Smooth muscle cell (in vitro differentiated cells): ENCODE results near the gene FNBP1L. TPM values are rescaled to one million over a fixed set of nuclear protein-coding genes. Genes with fewer than 3 reads are reported as not detected.

Experiments
- DNase-seq: peaks from one replicate; lab custom pipeline; 2025; ENCODE audit not compliant: unreplicated experiment; lab: John Stamatoyannopoulos, UW
- H2AFZ ChIP-seq: fragments of 200-600 bp; sonication (generic); 2 replicates; pipeline ENCODE4 v1.6.0; 2016; ENCODE audit warnings: antibody characterized with exemption, low read depth, mild to moderate bottlenecking
- H3F3A ChIP-seq: fragments of 200-600 bp; sonication (generic); 2 replicates; pipeline ENCODE4 v1.6.0; 2017; ENCODE audit warnings: antibody characterized with exemption, low read depth
- H3K27ac ChIP-seq: fragments of 200-600 bp; sonication (generic); 2 replicates; pipeline ENCODE4 v1.5.1; 2016; ENCODE audit warnings: low read depth, mild to moderate bottlenecking
- H3K27me3 ChIP-seq: fragments of 200-600 bp; sonication (generic); 2 replicates; pipeline ENCODE4 v1.6.1; 2016; ENCODE audit warnings: low read depth, mild to moderate bottlenecking
- H3K36me3 ChIP-seq: fragments of 200-600 bp; sonication (generic); 2 replicates; pipeline ENCODE4 v1.5.1; 2016; ENCODE audit warnings: low read depth
- H3K4me1 ChIP-seq: fragments of 200-600 bp; sonication (generic); 2 replicates; pipeline ENCODE4 v1.5.1; 2016; ENCODE audit warnings: low read depth
- H3K4me2 ChIP-seq: fragments of 200-600 bp; sonication (generic); 2 replicates; pipeline ENCODE4 v1.6.0; 2016; ENCODE audit warnings: mild to moderate bottlenecking
- H3K4me3 ChIP-seq: fragments of 200-600 bp; sonication (generic); 2 replicates; pipeline ENCODE4 v1.5.1; 2016; ENCODE audit warnings: mild to moderate bottlenecking
- H3K79me2 ChIP-seq: fragments of 200-600 bp; sonication (generic); 2 replicates; pipeline ENCODE4 v1.6.0; 2016; ENCODE audit warnings: low read depth, mild to moderate bottlenecking
- H3K9ac ChIP-seq: fragments of 200-600 bp; sonication (generic); 2 replicates; pipeline ENCODE4 v1.6.0; 2016; ENCODE audit warnings: low read depth
- H3K9me3 ChIP-seq: fragments of 200-600 bp; sonication (generic); replicated peaks from 2 replicates; pipeline ENCODE4 v1.5.1; 2016; ENCODE audit warnings: low read depth
- H4K20me1 ChIP-seq: fragments of 200-600 bp; sonication (generic); 2 replicates; pipeline ENCODE4 v1.6.0; 2016; ENCODE audit warnings: low read depth
- WGBS: methylation state at CpG from one replicate; pipeline ENCODE4 v1.1.7; 2016; ENCODE audit warnings: low lambda C conversion rate; 5-methylcytosine and 5-hydroxymethylcytosine counted together
- polyA plus RNA-seq: library from polyadenylated mRNA; unstranded; fragments of >200 nt; fragmentation: Nextera tagmentation; extraction: Ambion mirVana; gene quantifications from 2 replicates; pipeline ENCODE4 v1.2.1, GENCODE V29; 2016
- total RNA-seq: library from RNA; depleted of rRNA; stranded (reverse); fragments of >200 nt; gene quantifications from 2 replicates; pipeline ENCODE4 v1.2.3, GENCODE V29; 2014
- TF ChIP-seq, protein P1 (sequence below): fragments of 200-600 bp; sonication (generic); IDR thresholded peaks from 2 replicates; pipeline ENCODE4 v1.5.1; 2017; ENCODE audit warnings: borderline replicate concordance, mild to moderate bottlenecking, antibody characterized with exemption; ENCODE audit not compliant: insufficient read depth, poor library complexity, severe bottlenecking

FNBP1L gene
- total and polyA plus RNA-seq, 2 experiments from 2014 or later: 18.7 to 60.4 TPM

DNA sequence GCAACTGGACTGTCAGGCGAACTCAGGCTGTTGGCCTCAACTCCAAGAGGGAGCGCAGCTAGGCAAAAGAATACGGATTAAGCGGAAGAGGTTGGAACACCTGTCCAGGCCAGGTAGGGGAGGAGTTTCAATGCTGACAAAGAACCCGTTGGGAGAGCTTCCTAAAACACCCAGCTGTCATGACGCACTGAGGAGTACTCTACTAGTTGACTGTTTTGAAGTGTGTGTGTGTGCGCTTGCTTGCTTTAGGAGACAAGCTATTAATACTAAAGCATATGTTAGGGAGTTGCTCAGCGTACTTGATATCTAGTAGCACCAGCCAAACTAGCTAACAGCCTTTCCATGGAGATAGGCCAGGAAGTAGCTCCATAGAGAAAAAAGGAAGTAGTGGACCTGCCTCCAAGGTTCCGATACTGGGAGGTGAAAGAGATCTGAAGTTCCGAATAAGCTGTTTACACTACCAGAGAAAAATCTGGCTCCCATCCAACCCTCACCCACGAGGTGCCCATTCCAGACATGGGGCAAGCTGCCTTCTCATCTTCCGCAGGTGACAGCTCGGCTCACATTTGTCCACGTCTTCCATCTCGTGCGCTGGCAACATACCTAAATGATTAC lies 974 bp upstream of the FNBP1L start:
- Histone ChIP-seq H3K9me3 (no peaks in the 10 kb centered on the region), H3K9ac (peak overlapping the region; percentile 54), H3K4me3 (peak overlapping the region; percentile 99), H3K4me2 (peak overlapping the region; percentile 96), H3K4me1 (peaks cover 25% of the 10 kb centered on the region), H2AFZ (peak overlapping the region; percentile 100), H3K27ac (peak overlapping the region; percentile 53), H3K27me3 (no peaks in the 10 kb centered on the region), H3K36me3 (no peaks in the 10 kb centered on the region), H3F3A (no peaks in the 10 kb centered on the region), H4K20me1 (peaks cover 27% of the 10 kb centered on the region), H3K79me2 (peaks cover 39% of the 10 kb centered on the region)
- 82% methylated on average over 16 of the region's 16 CpGs for WGBS
- TF ChIP-seq, protein P1, sequence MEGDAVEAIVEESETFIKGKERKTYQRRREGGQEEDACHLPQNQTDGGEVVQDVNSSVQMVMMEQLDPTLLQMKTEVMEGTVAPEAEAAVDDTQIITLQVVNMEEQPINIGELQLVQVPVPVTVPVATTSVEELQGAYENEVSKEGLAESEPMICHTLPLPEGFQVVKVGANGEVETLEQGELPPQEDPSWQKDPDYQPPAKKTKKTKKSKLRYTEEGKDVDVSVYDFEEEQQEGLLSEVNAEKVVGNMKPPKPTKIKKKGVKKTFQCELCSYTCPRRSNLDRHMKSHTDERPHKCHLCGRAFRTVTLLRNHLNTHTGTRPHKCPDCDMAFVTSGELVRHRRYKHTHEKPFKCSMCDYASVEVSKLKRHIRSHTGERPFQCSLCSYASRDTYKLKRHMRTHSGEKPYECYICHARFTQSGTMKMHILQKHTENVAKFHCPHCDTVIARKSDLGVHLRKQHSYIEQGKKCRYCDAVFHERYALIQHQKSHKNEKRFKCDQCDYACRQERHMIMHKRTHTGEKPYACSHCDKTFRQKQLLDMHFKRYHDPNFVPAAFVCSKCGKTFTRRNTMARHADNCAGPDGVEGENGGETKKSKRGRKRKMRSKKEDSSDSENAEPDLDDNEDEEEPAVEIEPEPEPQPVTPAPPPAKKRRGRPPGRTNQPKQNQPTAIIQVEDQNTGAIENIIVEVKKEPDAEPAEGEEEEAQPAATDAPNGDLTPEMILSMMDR: no peak
- no peak for DNase-seq

DNA sequence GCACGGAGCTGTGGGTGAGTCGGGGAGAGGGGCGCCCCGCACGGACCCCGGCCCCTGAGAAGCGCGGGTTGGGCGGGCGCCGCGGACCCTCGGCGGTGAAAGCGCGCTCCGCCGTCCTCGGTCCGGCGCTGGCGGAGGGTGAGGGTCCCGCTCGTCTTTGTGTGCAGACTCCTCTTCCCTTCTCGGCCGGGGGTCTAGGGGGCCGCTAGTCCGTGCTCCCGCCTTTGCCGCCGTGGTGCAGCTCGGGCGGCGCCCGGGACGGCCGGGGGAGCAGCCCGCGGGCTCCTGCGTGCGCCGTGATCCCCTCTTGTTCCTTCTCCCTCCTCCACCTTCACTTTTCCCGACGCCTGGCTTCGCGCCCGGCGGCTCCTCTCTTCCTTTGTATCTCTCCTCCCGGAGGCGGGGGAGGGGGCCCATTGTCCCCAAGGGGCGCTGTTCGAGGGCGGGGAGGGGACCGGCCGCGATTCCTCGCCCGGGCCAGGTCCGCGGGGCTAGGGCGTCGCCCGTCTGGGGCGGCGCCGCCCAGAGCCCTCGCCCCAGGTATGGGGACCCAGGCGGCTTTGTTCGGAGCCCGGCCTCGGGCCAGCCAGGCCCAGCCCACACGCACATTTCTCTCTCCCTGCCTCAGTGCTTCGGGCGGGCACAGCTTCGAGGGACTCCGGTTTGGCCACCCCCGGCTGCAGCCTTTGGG lies 519 bp downstream of the FNBP1L start:
- no peak for DNase-seq
- H3K4me3 ChIP-seq: peak overlapping the region; percentile 99
- peak overlapping the region; percentile 87 for H3K9ac ChIP-seq
- under 1% methylated on average over 34 of the region's 77 CpGs for WGBS
- H3K36me3 ChIP-seq: no peaks in the 10 kb centered on the region
- peak overlapping the region; percentile 100 for H2AFZ ChIP-seq
- TF ChIP-seq, protein P1: peak; percentile 20
- no peaks in the 10 kb centered on the region for H3K27me3 ChIP-seq
- H4K20me1 ChIP-seq: peaks cover 42% of the 10 kb centered on the region
- H3K79me2 ChIP-seq: peaks cover 54% of the 10 kb centered on the region
- peak overlapping the region; percentile 53 for H3K27ac ChIP-seq
- peak overlapping the region; percentile 96 for H3K4me2 ChIP-seq
- no peaks in the 10 kb centered on the region for H3K9me3 ChIP-seq
- H3F3A ChIP-seq: no peaks in the 10 kb centered on the region
- H3K4me1 ChIP-seq: peaks cover 29% of the 10 kb centered on the region

DNA sequence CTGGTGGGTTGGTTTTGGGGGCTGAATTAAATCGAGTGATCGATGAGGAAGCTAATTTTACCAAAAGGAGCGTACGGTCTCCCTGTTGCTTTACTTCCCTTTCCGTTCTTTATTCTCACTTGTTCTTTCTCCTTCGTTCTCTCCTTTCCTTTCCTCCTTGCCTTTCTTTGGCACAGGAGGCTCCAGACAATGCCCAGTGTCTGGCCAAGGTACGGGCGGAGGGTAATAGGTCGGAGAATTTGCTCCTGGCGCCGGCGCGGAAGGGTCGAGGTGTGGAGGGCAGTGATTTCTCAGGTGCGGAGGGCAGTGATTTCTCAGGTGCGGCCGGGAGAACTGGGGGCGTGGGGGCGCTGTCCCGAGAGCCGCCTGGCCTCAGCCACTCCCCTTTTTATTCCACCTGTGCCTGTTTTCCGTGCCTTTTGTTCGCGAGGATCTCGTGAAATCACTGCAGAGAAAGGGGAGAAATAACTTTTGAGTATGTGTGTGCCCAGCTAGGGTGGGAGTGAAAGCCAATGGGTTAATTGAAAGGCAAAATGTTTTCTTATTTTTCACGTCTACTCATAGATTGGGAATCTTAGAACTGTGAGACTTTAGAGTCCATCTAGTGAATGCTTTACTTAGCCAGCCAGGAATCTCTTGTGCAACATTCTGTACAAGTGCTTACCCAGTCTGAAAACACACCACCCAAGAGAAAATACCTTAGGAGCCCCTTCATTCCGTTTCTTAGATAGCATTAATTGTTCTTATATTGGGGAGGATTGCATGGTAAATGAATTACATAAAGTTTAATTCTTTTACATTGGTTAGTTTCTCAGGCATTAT lies 1.3 kb downstream of the FNBP1L start:
- Histone ChIP-seq H2AFZ (peak overlapping the region; percentile 100), H3K4me2 (peak overlapping the region; percentile 96), H4K20me1 (peaks cover 50% of the 10 kb centered on the region), H3K4me3 (peak overlapping the region; percentile 99), H3K9me3 (no peaks in the 10 kb centered on the region), H3K9ac (peak overlapping the region; percentile 87), H3K36me3 (no peaks in the 10 kb centered on the region), H3K4me1 (peaks cover 29% of the 10 kb centered on the region), H3K79me2 (peaks cover 62% of the 10 kb centered on the region), H3F3A (no peaks in the 10 kb centered on the region), H3K27me3 (no peaks in the 10 kb centered on the region), H3K27ac (peak overlapping the region; percentile 53)
- TF ChIP-seq, protein P1: no peak
- no peak for DNase-seq
- WGBS: 1% methylated on average over 26 of the region's 27 CpGs
